Keratinocyte (primary cell): ENCODE data around the gene DGCR8. TPM values are rescaled to one million over a fixed set of nuclear protein-coding genes. Genes with fewer than 3 reads are reported as not detected.

ENCODE experiments used
- DNase-seq: peaks from one replicate; pipeline ENCODE4 v3.0.0-alpha.2; 2011; ENCODE audit warnings: low read depth, missing footprints, low spot score
- FAIRE-seq: peaks from 2 replicates; lab custom pipeline; 2011; peaks lifted over from hg19 to GRCh38; lab: Jason Lieb, UNC
- H2AFZ ChIP-seq: 2 replicates; pipeline ENCODE4 v1.6.0; 2012; ENCODE audit warnings: low read length, control low read depth, inconsistent platforms; ENCODE audit not compliant: control insufficient read depth
- H3K27ac ChIP-seq: 2 replicates; pipeline ENCODE4 v1.5.1; 2011; ENCODE audit warnings: low read length; ENCODE audit not compliant: control insufficient read depth, insufficient read depth
- H3K27me3 ChIP-seq: 3 replicates; pipeline ENCODE4 v1.6.0; 2011; ENCODE audit warnings: low read length; ENCODE audit not compliant: control insufficient read depth, insufficient read depth; ENCODE audit errors: extremely low read depth
- H3K36me3 ChIP-seq, 2 experiments: 2 replicates in 1 of 2; 3 replicates in 1 of 2; pipeline ENCODE4 v1.5.1; 2011; ENCODE audit warnings: low read length in 2 of 2, mild to moderate bottlenecking in 1 of 2; ENCODE audit not compliant: control insufficient read depth in 2 of 2, insufficient read depth in 2 of 2; ENCODE audit errors: extremely low read depth in 1 of 2
- H3K4me1 ChIP-seq: 3 replicates; pipeline ENCODE4 v1.5.1; 2011; ENCODE audit warnings: low read length; ENCODE audit not compliant: control insufficient read depth, insufficient read depth; ENCODE audit errors: extremely low read depth
- H3K4me2 ChIP-seq: 3 replicates; pipeline ENCODE4 v1.6.0; 2011; ENCODE audit warnings: low read depth, low read length; ENCODE audit not compliant: control insufficient read depth, insufficient read depth; ENCODE audit errors: extremely low read depth
- H3K4me3 ChIP-seq, 3 experiments: fragments of 200-600 bp in 1 of 3; sonication (generic) in 1 of 3; 2 replicates in 2 of 3; 3 replicates in 1 of 3; pipeline ENCODE4 v1.5.1; 2011 to 2016; ENCODE audit warnings: low read length in 3 of 3, mild to moderate bottlenecking in 3 of 3, control low read depth in 2 of 3, inconsistent platforms in 1 of 3, low read depth in 1 of 3, mixed read lengths in 1 of 3, mixed run types in 1 of 3, moderate library complexity in 1 of 3; ENCODE audit not compliant: control insufficient read depth in 2 of 3, insufficient read depth in 2 of 3; ENCODE audit errors: extremely low read depth in 1 of 3
- H3K79me2 ChIP-seq: 2 replicates; pipeline ENCODE4 v1.6.0; 2012; ENCODE audit warnings: low read length; ENCODE audit not compliant: control insufficient read depth, insufficient read depth
- H3K9ac ChIP-seq: 3 replicates; pipeline ENCODE4 v1.6.0; 2011; ENCODE audit warnings: low read length; ENCODE audit not compliant: control insufficient read depth, insufficient read depth; ENCODE audit errors: extremely low read depth
- H3K9me1 ChIP-seq: 3 replicates; pipeline ENCODE4 v1.6.0; 2011; ENCODE audit warnings: low read length; ENCODE audit not compliant: control insufficient read depth, insufficient read depth; ENCODE audit errors: extremely low read depth
- H3K9me3 ChIP-seq: 2 replicates; pipeline ENCODE4 v1.5.1; 2012; ENCODE audit warnings: low read depth, low read length; ENCODE audit not compliant: control insufficient read depth
- H4K20me1 ChIP-seq: 3 replicates; pipeline ENCODE4 v1.6.0; 2011; ENCODE audit warnings: low read length; ENCODE audit not compliant: control insufficient read depth, insufficient read depth; ENCODE audit errors: extremely low read depth
- CTCF ChIP-seq, 3 experiments: IDR thresholded peaks in 1 of 3; conservative IDR thresholded peaks in 1 of 3; optimal IDR thresholded peaks in 1 of 3; 2 replicates in 2 of 3; 3 replicates in 1 of 3; pipeline versions ENCODE3 to v1.5.1; 2011; ENCODE audit warnings: low read length in 3 of 3, mild to moderate bottlenecking in 3 of 3, moderate library complexity in 2 of 3, control low read depth in 1 of 3, inconsistent platforms in 1 of 3; ENCODE audit not compliant: insufficient read depth in 2 of 3; ENCODE audit errors: extremely low read depth in 1 of 3
- EZH2 ChIP-seq: IDR thresholded peaks from one replicate; pipeline ENCODE4 v1.6.1; 2012; ENCODE audit warnings: inconsistent platforms, mild to moderate bottlenecking, low read length, moderate library complexity
- dilution Hi-C: fragments of 300-500 bp; cut with MboI; formaldehyde crosslinking; loops from one replicate; pipeline ENCODE4 v1.7.0; 2020; ENCODE audit warnings: low sequenced_read_pairs; ENCODE audit not compliant: extremely low pct_ligation_motif_present
- polyA plus RNA-seq, 5 experiments: library from polyadenylated mRNA; depleted of rRNA in 3 of 5; stranded (reverse) in 3 of 5; stranded (forward) in 1 of 5; unstranded in 1 of 5; fragments of >200 nt; gene quantifications; 1 replicate in 1 of 5; 2 replicates in 3 of 5; 3 replicates in 1 of 5; pipeline versions ENCODE4 v1.2.1 to v1.2.3, GENCODE V29; 2011 to 2012; ENCODE audit warnings: missing spikeins in 2 of 5, low read depth in 1 of 5, low replicate concordance in 1 of 5

Gene DGCR8
- polyA plus RNA-seq, 1 donor (not counting 4 experiments of a cell fraction or from before 2014, with no cell fraction given), result 17.2 TPM

GRCh38 chr22:20056696-20057386, 23.2 kb upstream of the DGCR8 start:
- Histone ChIP-seq H3K27ac (no peak overlapping the region), H3K9me1 (no peaks in the 10 kb centered on the region), H3K9ac (no peak overlapping the region), H3K4me2 (no peak overlapping the region), H4K20me1 (no peaks in the 10 kb centered on the region), H3K9me3 (no peaks in the 10 kb centered on the region), H3K27me3 (no peaks in the 10 kb centered on the region), H3K4me3 (no peak overlapping the region), H3K4me1 (peaks cover 7% of the 10 kb centered on the region), H2AFZ (no peak overlapping the region), H3K36me3 (peaks cover 10 to 25% of the 10 kb centered on the region in 2 experiments), H3K79me2 (no peaks in the 10 kb centered on the region)
- no peak for FAIRE-seq
- dilution Hi-C loops, result no loop called here
- no peak for DNase-seq
- no peak for TF ChIP-seq EZH2
- no peak for TF ChIP-seq CTCF (optimal IDR thresholded peaks at IDR 0.05 in 1 of 3, IDR thresholded peaks at IDR 0.05 in 1 of 3, conservative IDR thresholded peaks at IDR 0.05 in 1 of 3; ENCODE audit: extremely low read depth in 1 of 3, insufficient read depth in 2 of 3, low read length in 3 of 3)

- no peak for DNase-seq
- peaks cover 16% of the 10 kb centered on the region for H3K4me1 ChIP-seq
- no peak overlapping the region for H3K4me3 ChIP-seq
- no peaks in the 10 kb centered on the region for H3K9me3 ChIP-seq
- H3K27me3 ChIP-seq, result no peaks in the 10 kb centered on the region
- H2AFZ ChIP-seq, result no peak overlapping the region
- H3K27ac ChIP-seq, result no peak overlapping the region
- FAIRE-seq, result no peak
- H3K9ac ChIP-seq, result no peak overlapping the region
- no peaks in the 10 kb centered on the region for H3K79me2 ChIP-seq
- peaks cover 10 to 25% of the 10 kb centered on the region in 2 experiments for H3K36me3 ChIP-seq
- no peaks in the 10 kb centered on the region for H4K20me1 ChIP-seq
- H3K9me1 ChIP-seq, result no peaks in the 10 kb centered on the region
- dilution Hi-C loops, result no loop called here
- H3K4me2 ChIP-seq, result no peak overlapping the region
- TF ChIP-seq CTCF (optimal IDR thresholded peaks at IDR 0.05 in 1 of 3, IDR thresholded peaks at IDR 0.05 in 1 of 3, conservative IDR thresholded peaks at IDR 0.05 in 1 of 3; ENCODE audit: extremely low read depth in 1 of 3, insufficient read depth in 2 of 3, low read length in 3 of 3), result no peak
- TF ChIP-seq EZH2, result no peak
Observed at GRCh38 chr22:20057596-20058268, 22.3 kb upstream of the DGCR8 start.
